ENCODE data around the gene MRFAP1L1.

MRFAP1L1 gene

DNA sequence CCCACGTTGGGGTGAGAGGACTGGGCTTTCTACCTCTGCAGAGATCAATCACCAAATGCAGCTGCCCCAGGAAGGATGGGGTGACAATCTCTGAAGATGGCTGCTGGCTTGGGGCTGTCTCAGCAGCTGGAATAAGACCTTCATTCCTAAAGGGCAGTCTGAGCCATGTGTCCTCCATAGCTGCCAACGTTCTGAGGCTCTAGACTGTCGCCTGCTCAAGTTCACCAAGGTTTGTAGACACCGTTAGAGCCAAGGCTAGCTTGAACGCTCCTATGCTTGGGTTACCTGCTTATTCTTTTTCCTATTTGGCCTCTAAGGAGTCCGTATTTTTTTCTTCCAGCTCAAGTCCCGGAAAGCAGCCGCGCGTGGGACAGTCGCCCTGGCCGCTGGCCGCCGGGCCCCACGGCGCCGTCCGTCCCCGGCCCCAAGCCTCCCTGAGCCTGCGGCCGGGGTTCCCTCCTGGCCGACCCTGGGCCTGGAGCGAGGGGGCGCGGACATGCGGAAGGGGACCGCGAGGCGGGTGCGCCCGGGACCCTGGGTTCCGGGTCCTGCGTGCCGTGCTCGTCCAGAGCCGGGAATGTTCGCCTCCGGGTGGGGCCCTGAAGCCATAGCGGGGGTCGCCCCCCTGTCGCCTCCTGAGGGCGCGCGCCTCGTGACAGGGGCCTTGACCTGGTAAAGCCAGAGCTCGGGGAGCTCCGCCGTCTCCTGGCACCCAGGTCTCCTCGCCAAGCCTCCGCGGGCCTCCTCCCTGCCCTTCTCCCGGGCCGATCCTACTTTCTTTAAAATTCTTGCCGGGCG, 45.9 kb downstream of the MRFAP1L1 start:
- no peak for DNase-seq (ENCODE audit: low read depth in 2 of 3, low spot score in 2 of 3)

DNA sequence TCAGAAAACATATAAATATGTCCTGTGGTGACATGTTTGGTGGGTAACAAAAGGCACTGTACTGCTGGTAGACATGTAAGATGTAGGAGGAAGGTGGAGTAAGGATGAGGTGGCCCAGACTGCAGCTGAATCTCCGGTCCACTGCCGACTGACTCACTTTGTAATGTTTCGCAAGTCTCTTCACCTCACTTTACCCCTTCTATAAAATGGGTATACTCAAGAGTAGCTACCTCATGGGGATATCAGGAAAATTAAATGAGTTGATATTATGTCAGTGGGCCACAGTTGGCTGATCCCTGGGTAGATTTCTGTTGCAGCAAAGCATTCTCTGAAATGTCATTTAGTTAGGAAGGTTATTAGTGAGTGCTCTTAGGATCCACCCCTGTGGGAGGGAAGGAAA, 47.1 kb downstream of the MRFAP1L1 start:
- no peak for DNase-seq (ENCODE audit: low read depth in 2 of 3, low spot score in 2 of 3)

DNA sequence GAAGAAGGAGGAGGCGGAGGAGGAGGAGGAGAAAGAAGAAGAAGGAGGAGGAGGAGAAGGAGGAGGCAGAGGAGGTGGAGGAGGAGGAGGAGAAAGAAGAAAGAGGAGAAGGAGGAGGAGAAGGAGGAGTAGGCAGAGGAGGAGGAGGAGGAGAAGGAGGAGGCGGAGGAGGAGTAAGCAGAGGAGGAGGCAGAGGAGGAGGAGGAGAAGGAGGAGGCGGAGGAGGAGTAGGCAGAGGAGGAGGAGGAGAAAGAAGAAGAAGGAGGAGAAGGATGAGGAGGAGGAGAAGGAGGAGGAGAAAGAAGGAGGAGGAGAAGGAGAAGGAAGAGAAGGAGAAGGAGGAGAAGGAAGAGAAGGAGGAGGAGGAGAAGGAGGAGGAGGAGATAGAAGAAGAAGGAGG, 49.2 kb downstream of the MRFAP1L1 start:
- no peak for DNase-seq (ENCODE audit: low read depth in 2 of 3, low spot score in 2 of 3)

DNA sequence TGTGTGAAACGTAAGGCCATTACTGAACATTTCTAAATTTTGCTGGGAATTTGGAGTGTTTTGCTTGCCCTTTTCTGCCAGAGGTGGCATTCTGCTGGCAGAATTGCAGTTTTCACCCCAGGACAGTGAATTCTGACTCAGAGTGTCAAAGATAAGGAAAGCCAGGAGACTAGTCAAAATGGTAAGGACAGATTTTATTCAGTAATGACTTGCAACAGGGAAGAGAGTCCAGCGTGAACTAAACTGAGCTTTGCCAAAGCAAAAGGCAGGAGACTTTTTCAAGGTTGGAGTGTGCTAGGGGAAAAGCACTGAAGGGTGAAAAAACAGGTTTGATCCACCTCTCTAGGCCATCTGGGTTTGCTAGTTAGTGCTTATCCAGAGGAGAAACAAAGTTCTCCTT, 49.8 kb downstream of the MRFAP1L1 start:
- DNase-seq (ENCODE audit: low read depth in 2 of 3, low spot score in 2 of 3), result no peak

DNA sequence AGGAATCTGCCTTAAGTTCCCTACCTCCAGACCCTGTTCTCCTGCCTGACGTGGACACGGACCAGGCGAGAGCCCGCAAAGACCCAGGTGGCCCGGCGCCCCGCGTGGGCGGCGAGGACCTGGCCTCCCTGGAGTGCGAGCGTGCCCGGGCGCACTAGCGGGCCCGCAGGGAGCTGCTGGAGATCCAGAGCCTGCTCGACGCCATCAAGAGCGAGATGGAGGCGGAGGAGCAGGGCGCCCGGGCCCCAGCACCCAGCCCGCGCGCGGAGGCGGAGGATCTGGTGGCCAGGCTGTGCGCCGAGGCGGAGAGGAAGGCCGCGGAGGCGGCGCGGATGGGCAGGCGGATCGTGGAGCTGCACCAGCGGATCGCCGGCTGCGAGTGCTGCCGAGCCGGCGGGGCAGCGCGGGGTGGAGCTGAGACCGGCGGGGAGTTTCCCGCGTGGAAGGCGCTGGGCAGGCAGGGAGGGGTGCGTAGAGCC, 51.0 kb downstream of the MRFAP1L1 start:
- no peak for DNase-seq (ENCODE audit: low read depth in 2 of 3, low spot score in 2 of 3)

DNA sequence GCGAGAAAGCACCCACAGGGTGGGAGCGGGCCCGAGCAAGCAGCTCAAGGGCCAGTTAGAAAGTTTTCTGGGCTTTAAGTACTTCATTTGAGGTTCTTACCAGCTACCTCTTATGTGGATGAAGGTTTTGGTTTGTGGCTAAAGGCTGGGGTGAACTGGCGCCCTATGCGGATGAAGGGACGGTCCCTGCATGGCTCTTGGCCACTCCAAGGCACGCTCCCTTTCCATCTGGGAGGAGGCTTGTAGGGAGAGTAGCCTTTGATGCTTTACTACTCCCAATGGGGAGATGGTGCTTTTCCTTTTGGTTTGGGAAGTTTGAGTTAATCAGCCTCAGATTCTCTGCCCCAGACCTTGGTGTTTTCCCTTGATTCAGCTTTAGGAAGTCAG, 51.5 kb downstream of the MRFAP1L1 start:
- DNase-seq (ENCODE audit: low read depth in 2 of 3, low spot score in 2 of 3), result no peak

Data from activated CD8-positive, alpha-beta memory T cell treated with anti-CD3 and anti-CD28 coated beads for 48 hours (primary cell).